Measurements from ENCODE around the gene BRME1. TPM values are rescaled to one million over a fixed set of nuclear protein-coding genes. Genes with fewer than 3 reads are reported as not detected.
"Not testable (repeated sequence)": the region's sequence is repeated elsewhere in the genome, so short reads cannot be mapped to it uniquely, and the experiment has no call there.

Gene BRME1
- total RNA-seq, 1 experiment from 2014 or later: 2.1 TPM

GRCh38 chr19:13866463-13867046 is 39.4 kb downstream of the BRME1 start:
- DNase-seq (ENCODE audit: low read depth): no peak

GRCh38 chr19:13865571-13866462 is 40.1 kb downstream of the BRME1 start:
- DNase-seq (ENCODE audit: low read depth): no peak

GRCh38 chr19:13864667-13865570 is 41.0 kb downstream of the BRME1 start:
- no peak for DNase-seq (ENCODE audit: low read depth)

- DNase-seq (ENCODE audit: low read depth): no peak
Observed at GRCh38 chr19:13864046-13864666, 41.8 kb downstream of the BRME1 start.

GRCh38 chr19:13861714-13862531 is 44.0 kb downstream of the BRME1 start:
- peak; percentile 96 for DNase-seq (ENCODE audit: low read depth)

- DNase-seq (ENCODE audit: low read depth): peak; percentile 56
Observed at GRCh38 chr19:13861392-13861713, 44.6 kb downstream of the BRME1 start.

- DNase-seq (ENCODE audit: low read depth): no peak
Observed at GRCh38 chr19:13860679-13861391, 45.1 kb downstream of the BRME1 start.

GRCh38 chr19:13859361-13859880 is 46.5 kb downstream of the BRME1 start:
- peak; percentile 49 for DNase-seq (ENCODE audit: low read depth)

- no peak for DNase-seq (ENCODE audit: low read depth)
Observed at GRCh38 chr19:13856497-13856896, 49.4 kb downstream of the BRME1 start.

- peak; percentile 32 for DNase-seq (ENCODE audit: low read depth)
Observed at GRCh38 chr19:13852171-13852707, 53.7 kb downstream of the BRME1 start.

- not testable (repeated sequence) for DNase-seq (ENCODE audit: low read depth)
Observed at GRCh38 chr19:13851734-13852114, 54.2 kb downstream of the BRME1 start.

GRCh38 chr19:13850910-13851733 is 54.8 kb downstream of the BRME1 start:
- peak; percentile 99 for DNase-seq (ENCODE audit: low read depth)

GRCh38 chr19:13849991-13850909 is 55.7 kb downstream of the BRME1 start:
- DNase-seq (ENCODE audit: low read depth): peak; percentile 94

GRCh38 chr19:13848798-13849676 is 56.9 kb downstream of the BRME1 start:
- DNase-seq (ENCODE audit: low read depth): peak; percentile 25

- DNase-seq (ENCODE audit: low read depth): no peak
Observed at GRCh38 chr19:13848340-13848677, 57.6 kb downstream of the BRME1 start.

GRCh38 chr19:13847407-13848339 is 58.2 kb downstream of the BRME1 start:
- DNase-seq (ENCODE audit: low read depth): peak; percentile 97

Measured in Daoy (cell line).